RPMI8226 (cell line): ENCODE data around the gene LPCAT1.
"Not testable (repeated sequence)": the region's sequence is repeated elsewhere in the genome, so short reads cannot be mapped to it uniquely, and the experiment has no call there.

Experiments
- DNase-seq: peaks from one replicate; pipeline ENCODE4 v3.0.0-alpha.2; 2015

Gene LPCAT1

DNA sequence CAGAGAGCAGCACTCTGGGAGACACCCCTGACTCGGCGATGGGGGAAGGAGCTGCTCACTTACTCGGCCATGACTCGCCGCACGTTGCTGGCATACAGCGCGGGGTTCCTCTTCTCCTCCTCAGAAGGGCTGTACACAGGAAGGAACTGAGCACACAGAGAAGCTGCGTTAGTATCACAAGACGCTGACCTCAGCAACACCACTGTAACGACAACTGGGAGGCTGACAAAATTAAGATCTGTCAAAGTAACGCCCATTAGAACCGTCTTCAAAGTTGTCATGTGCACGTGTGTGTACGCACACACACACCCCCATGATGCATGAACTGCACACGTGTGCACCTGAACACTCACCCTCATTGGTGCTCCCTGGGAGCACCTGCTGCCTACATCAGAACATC is 46.4 kb downstream of the LPCAT1 start:
- DNase-seq, result no peak

DNA sequence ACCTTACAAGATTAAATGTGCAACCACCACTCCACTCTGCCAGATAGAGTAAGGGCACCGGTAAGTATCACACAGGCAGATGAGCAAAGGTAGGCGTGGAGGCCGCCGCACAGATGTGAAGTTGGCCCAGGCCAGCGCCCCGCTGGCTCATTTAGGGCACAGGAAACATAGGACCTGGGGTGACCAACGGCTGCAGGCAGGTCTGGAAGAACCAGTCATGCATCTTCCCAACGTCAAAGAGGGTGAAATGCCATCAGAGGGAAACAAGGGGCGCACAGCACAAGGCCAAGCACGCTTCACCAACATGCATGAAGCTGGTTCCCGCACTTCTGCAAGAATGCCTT is 46.8 kb downstream of the LPCAT1 start:
- no peak for DNase-seq

DNA sequence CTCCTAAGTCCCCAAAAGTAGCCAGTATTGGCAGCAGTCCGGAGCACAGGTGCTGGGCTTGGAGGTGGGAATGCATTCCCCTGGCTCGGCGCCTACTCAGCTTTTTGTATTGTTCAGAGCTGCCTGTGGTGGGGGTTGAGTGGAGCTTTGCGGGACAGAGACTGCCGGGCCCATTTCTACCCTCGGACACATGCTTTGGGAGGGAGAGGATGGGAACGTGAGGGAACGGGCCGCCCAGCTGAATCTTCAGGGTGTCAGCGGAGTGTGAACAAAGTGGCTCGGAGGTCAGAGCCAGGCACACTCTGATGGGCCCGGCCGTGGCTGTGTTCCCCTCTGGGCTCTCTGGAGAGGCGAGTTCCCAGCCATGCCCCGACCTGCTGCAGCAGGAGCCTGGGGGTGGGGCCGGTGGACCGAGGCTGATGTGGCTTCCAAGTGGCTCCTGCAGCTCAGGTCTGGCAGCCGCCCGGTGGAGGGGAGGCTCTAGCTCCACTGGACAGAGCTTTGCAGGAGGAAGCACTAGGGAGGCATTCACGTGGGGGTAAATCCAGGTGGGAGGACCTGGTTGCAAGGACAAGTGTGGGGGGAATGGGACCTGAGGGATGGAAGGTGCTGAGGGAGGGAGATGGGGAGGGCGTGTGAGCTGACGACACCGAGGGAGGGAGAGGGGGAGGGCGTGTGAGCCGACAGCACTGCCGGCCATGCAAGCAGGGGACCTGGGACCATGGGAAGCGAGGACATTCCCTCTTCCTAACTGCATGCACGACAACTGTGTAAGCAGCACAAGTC is 47.4 kb downstream of the LPCAT1 start:
- no peak for DNase-seq

DNA sequence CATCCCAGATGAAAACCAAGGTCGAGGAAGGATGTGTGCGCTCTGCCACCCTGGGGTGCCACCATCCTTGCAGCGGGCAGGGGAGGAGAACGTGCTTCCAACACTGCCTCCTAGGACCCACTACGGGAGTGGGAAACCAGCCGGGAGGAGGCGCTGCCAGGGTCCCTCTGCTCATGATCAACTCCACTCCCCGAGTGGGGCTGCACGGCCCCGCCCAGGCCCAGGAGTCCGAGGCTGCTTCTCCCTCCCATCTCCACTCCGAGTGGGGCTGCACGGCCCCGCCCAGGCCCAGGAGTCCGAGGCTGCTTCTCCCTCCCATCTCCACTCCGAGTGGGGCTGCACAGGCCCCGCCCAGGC is 48.2 kb downstream of the LPCAT1 start:
- DNase-seq, result not testable (repeated sequence)

DNA sequence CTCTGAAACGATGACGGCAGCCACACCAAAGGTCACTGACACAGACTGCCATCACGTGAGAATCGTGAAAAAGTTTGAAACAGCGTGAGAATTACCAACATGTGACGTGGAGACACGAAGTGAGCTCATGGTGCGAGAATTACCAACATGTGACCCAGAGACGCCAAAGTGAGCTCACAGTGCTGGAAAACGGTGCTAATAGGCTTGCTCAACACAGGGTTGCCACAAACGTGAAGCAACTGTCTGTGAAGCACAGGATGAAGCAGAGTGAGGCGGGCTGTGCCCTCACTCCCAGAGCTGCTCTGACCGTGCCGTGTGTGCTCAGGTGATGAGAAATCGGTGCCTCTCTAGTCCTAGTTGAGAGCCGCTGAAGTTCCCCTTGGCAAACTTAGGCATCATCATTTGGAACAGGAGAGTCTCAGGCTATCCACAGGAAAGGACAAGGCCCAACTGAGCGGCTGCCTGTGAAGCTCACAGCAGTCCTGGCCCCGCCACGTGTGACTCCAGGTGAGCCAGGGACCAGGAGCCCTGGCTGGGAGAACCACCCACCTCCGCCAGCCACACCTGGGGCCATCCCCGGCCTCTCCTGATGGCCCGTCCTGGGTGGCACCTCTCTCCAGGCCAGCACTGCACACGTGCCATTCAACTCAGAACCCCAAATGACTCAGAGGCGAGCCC is 48.8 kb downstream of the LPCAT1 start:
- DNase-seq, result no peak

DNA sequence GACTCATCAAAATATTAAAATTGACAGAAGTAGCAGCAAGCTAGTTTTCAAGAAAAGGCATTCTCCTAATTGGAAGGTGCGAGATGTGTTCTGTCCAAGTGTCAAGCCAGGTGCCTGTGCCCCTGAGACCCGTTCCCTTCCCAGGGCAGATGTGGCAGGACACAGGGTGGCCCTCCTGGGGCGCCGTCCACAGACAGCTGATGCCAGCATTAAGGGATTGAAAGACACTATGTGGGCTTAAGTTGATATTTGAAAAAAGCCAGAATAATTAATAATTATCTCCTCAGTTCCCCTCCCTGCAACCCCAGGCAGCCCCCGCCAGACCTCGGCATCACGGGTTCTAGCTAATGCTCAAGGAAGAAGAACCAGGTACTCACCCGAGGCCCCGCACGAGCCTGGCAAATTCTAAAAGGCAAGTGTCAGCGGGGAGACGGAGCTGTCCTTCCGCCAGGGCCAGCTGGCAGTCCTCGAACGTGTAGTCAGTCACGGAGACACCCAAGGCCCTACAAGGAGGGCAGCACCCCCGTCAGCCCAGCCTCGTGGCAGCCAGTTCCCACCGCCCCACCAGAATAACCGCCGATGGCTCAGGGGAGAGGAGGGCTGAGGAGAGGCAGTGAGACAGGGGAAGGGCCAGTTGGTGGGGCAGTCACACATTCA is 49.4 kb downstream of the LPCAT1 start:
- DNase-seq, result no peak

DNA sequence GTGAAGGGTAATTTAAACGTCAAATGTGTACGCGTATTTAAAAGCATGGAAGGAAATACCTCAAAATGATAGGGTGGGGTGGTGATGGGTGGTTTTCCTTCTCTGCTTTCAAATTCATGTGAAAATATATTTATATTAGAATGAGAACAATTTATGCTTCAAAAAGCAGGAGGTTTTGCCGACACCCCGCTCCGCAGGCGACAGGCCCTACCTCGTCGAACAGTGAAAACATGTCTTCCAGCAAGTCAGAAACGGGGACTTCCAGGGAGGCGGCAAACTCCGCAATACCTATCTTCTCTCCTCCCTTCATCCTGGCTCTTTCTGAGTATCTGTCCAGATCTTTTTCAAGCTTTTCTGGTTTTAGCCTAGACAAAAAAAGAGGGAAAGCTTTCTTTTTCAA is 50.0 kb downstream of the LPCAT1 start:
- DNase-seq, result no peak

DNA sequence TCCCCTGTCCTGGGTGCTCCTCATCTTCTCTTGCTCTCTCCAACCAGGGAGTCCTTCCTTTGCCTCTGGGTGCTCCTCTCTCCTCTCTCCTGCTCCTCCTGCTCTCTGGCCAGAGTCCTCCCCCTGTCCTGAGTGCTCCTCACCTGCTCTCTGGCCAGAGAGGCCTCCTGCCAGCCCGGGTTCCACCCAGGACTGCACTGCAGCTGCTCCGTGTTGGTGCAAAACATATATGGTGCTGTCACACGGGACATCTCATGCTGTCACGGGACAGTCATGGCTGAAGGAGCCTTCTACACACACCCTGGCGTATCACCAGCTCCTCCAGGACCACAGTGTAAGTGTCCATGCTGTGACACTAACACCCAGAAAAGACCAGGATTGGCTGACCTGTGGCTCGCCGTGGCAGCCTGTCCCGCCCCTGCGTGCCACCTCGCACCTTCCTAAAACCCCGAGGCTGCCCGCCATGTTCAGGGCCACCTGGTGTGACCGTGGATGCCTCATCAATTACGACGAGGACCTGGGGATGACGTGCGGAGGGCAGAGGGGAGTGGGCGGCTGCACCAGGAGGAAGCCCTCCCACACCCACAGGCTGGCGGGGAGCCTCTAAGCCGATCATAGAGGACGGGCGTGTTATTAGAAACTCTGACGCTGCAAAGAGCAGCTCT is 50.7 kb downstream of the LPCAT1 start:
- DNase-seq, result no peak

DNA sequence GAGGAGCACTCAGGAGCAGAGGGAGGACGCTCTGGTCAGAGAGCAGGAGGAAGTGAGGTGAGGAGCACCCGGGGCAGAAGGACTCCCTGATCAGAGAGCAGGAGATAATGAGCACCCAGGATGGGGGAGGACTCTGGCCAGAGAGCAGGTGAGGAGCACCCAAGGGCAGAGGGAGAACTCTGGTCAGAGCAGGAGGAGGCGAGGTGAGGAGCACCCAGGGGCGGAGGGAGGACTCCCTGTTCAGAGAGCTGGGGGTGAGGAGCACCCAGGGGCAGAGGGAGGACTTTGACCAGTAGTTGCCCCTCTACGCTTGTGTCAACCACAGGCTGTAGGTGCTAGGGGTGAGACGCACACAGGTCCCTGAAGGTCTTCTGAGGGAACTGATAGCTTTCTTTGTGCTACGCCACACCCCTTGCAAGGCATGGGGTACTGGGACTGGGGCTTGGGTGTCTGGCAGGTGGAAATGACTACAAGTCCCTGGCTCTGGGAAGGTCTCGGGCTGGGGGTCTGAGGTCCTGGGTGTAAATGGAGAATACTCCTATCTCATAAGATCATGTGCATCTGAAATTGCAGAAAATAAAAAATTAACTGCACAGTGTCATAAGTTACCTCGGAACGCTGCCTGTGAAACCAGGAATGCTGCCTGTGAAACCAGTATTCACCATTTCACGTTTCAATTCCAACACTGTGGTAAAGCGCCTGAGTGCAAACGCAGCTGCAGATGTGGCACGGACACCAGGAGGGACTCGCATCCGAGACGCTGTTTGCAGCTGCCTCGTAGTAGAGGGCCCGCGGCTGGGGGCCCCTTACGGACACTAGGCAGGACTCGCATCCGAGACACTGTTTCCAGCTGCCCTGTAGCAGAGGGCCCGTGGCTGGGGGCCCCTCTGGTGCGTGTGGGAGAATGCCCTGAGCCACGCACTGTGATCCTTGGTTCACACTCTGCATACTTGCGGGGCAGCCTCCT is 51.5 kb downstream of the LPCAT1 start:
- no peak for DNase-seq

DNA sequence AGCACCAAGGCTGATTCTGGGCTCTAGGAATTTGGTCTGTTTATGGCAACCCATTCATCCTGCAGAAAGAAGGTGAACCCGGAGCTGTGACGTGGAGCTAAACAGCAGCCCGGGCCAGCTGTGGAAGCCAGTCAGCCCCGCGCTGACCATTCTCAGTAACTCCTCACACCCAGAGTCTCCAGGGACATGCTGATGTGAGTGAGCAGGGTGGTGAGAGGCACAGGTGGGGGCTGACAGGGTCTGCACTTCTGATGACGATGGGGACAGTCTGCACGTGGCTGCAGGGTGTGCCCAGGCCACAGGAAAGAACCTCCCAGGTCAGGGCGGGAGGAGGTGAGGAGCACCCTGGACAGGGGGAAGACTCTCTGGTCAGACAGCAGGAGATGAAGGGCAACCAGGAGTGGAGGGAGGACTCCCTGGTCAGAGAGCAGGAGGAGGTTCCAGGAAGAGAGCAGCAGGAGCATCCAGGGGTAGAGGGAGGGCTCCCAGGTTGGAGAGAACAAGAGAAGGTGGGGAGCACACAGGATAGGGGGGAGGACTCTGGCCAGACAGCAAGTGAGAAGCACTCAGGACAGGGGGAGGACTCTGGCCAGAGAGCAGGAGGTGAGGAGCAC is 52.4 kb downstream of the LPCAT1 start:
- DNase-seq, result no peak

DNA sequence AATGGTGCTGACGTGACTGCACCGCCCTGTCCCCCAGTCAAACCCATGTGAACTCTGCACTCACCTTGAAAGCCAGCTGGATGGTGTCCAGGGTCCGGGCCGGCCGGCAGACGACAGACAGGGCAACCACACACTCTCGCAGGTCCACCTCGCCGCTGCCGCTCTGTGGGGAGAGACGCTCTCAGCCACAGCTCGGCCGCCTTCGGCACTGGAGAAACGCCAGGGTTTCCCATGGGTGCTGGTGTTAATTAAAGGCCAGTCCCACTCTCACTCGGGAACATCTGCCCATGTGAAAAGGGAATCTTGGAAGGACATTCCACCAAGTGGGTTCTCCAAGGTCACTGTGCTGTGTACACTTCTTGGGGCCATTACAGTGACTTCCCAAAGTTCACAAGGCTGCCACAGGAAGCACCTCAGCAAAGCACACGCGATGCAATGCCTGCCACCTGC is 53.0 kb downstream of the LPCAT1 start:
- DNase-seq, result no peak

DNA sequence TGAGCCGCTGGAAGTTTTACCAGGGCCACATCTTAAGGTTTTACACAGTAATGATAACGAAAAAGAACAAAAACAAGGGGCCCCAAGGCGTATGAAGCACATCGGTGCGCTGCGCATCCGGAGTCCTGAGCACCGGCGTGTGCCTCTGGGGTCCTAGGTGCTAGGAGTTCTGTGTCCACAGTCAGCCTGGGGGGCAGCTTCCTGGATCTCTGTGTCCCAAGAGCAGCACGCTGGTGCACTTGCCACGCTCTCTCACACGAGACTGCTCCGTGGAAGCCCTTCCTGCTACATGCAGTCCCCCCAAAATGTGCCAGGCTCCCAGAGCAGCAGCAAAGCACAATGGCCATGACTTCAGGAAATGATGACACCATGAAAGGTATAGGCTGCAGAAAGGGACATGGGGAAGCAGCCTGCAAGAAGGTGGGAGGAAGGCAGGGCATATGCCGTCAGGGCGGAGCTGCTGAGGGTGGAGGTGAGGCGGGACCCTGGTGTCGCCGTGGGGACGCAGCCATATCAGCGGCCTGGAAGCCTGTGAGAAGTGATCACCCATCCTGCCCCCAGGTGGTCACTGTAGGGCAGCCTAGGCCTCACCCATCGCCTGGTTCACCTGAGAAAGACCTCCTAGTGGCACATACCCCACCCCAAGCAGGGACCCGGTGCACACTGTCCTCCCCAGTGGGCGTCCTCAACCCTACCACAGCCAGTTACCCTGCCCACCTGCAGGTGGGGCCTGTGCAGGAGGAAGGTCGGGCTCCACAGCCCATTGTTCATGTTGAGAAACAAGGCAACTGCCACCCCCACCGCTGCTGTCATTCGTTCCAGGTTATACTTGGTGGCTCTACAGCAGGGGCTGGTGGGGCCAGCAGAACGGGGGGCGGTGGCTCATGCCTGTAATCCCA is 54.9 kb downstream of the LPCAT1 start:
- no peak for DNase-seq

DNA sequence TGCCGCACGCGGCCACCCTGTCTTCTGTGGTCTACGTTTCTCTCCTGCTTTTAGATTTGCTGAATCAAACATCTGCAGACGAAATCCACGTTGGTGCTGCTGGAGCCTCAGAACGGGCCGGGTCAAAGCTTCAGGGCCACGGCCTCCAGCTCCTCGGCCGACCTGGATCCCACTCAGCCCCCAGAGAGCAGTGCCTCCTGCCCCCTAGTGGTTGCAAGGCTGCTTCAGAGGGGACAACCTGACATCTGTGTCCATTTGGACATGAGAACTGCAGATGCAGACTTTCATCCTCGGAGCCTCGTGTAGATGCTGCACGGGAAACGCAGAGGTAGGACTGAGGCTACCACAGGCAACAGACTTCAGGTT is 55.5 kb downstream of the LPCAT1 start:
- DNase-seq, result no peak

DNA sequence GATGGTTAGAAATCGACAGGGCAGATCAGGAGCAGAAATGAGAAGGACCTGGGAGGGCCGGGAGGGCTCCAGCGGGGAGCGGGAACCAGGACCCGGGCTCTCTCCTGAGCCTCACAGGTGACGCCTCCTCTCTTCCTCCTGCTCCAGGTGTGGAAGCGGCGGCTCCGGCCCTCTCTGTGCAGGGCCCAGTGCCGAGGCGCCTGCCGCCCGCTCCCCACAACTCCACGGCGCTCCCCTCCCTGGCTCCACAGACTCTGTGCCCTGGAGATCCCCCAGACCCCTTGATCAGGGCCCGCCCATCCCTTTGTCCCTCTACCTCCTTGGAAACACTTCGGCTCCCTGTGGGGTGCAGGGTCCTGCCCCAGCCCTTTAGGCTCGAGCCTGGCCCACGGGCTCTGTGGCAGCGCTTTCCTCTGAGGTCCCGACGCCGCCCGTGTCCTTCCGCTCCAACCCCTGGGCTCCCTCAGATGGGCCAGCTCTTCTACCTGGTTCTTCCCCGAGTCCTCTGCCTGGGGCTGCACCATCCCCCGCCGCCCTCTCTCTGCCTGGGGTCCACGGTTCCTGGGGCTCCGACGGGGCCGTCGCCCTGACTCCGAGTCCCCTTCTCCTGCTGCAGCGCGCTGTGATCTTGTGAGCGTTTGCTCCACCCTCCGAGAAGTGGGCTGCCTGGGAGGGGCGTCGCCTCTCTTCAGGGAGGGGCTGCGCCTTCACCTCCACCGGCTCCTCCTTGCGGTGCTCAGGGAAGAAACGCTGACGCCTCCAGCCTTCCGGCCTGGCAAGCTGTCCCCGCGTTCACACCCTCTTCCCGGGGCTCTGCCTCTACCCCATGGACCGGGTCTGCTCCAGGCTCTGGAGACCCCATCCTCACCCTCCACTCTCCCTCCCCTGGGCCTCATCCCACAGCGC is 56.2 kb downstream of the LPCAT1 start:
- no peak for DNase-seq

DNA sequence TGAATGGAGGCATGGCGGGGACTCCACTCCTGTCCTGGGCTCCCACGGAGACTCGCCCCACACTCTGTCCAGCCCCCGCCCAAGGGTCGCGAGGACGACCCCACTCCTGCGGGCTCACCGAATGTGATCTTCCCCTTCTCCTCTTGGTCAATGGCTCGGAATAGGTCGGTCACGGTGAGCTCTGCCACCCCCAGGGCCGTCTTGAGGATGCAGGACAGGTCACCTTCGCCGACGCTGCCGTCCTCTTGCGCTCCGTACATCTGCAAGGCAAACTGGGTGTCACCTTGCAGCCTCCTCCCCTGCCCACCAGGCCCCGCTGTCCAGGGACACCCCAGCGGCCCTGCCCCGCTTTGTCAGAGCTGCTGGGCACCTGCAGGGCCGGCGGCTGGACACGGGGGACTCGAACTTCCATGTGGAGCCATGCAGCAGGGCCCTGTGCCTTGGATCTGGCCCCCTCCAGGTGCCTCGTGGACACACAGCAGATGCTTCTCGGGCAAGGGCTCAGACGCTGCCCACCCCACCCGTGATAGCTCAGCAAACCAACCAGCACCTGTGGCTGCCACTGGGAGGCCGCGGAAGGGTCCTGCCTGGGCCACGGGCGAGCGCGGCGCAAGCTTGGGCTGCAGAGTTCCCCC is 57.0 kb downstream of the LPCAT1 start:
- no peak for DNase-seq

DNA sequence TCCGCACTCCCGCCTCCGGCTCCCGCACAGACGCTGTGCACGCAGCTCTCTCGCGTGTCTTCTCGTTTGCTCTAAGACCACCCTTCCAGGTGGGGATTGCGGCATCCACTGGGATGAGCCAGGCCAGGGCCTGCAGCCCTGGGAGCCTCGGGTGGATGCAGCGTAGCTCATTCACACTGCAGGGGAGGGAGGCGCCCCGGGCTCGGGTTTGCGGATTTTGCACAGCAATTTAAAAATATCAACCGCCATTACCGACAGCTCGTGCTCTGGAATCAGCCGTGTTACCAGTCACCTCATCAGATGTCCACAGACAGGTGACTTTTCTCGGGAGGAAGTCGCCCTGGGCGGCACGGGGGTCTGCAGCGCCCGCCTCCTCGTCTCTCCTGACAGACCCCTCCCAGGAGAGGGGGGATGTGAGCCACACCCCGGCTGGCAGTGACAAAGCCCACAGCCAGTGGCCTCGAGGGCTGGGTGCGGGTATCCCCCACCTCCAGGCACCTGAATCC is 57.7 kb downstream of the LPCAT1 start:
- DNase-seq, result no peak

DNA sequence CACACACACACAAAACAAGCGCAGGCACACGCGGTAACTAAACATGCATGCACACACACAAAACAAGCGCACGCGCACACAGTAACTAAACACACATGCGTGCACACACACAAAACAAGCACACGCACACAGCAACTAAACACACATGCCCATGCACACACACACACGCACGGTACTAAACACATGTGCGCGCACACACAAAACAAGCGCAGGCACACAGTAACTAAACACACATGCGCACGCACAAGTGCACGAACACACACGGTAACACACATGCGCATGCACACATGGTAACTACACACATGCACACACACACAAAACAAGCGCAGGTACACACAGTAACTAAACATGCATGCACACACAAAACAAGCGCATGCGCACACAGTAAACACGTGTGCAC is 58.6 kb downstream of the LPCAT1 start:
- DNase-seq, result no peak

DNA sequence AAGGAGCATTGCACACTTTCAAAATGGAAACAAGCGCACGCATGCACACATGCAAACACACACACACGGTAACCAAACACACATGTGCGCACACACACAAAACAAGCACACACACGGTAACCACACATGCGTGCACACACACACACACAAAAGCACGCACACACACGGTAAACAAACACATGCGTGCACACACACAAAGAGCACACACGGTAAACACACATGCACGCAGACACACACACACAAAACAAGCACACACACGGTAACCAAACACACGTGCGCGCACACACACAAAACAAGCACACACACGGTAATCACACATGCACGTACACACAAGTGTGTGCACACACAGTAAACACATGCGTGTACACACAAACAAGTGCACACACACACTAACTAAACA is 59.2 kb downstream of the LPCAT1 start:
- DNase-seq, result no peak

DNA sequence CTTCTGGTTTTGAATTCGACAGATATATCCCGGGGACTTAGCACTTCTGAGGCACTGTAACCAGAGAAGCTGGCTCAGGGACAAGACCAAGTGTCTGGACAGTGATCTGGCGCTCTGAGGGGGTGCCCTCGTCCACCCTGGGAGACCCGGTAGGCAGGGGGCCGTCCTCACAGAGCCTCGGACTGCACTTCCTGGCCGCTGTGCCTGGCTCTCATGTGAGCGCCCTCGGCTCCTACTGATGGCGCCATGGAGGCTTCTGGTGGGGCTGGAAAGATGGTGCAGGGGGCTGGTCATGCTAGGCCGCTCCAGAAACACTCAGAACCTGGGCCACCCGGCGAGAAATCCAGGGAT is 59.7 kb downstream of the LPCAT1 start:
- no peak for DNase-seq
